NCI-H1105 (cell line): ENCODE measurements around the gene FIGLA.

Experiments
- DNase-seq: peaks from one replicate; lab custom pipeline; 2025; lab: John Stamatoyannopoulos, UW

FIGLA gene, protein sequence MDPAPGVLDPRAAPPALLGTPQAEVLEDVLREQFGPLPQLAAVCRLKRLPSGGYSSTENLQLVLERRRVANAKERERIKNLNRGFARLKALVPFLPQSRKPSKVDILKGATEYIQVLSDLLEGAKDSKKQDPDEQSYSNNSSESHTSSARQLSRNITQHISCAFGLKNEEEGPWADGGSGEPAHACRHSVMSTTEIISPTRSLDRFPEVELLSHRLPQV

DNA sequence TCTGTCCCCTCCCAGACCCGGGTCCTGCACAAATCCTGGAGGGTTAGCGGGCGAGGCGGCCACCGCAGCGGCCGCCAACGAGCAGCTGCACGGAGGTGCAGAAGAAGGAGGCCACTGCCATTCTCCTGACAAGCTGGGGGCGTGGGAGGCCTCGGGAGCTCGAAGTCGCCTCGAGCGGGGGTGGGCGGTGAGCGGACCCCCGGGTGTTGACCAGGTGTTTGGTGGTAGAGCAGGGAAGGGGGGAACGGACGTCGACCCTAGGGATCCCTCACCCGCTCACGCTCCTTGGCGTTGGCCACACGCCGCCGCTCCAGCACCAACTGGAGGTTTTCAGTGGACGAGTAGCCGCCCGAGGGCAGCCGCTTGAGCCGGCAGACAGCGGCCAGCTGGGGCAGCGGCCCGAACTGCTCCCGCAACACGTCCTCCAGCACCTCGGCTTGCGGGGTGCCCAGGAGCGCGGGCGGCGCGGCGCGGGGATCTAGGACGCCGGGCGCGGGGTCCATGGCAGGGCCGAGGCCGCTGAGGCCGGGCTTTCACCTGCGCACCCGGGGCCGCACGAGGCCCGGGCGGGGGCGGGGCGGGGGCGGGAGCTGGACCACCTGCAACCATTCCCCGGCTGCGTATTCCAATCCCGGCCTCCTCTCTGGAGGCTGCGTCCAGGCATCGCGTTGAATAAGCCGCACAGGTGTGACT, at the start of gene FIGLA:
Gene FIGLA, minus strand, starts transcription at position 508 of the 693 bp plus-strand sequence. Its CDS starts 5 bp downstream, at position 503.
- DNase-seq = no peak

- no peak for DNase-seq
These were observed 47.8 kb upstream of the FIGLA start for GRCh38 chr2:70837980-70838925.

GRCh38 chr2:70835643-70836042, 45.2 kb upstream of the FIGLA start, which contains the start of gene CD207:
Gene CD207, minus strand, starts transcription at chr2:70835816. Its CDS starts 40 bp downstream, at chr2:70835776.
- no peak for DNase-seq

GRCh38 chr2:70834881-70835280, 44.4 kb upstream of the FIGLA start:
- DNase-seq = no peak

DNA sequence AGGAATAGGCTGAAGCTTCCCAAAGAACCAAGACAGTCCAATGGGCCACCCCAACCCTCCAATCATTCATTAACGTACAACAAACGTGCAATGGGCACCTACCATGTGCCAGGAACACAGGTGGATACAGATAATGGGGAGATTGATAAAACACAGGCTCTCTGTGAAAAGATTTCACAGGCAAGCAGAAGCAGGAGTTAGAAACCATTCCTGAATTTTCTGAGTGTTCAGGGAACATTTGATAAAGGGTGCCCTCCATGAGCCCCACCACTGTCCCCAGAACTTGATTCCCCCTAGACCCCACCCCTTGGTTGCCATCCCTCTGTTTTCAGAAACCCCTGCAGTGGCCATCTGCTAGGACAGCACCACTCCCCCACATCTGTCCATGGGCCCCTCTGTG, 43.7 kb upstream of the FIGLA start:
- no peak for DNase-seq

GRCh38 chr2:70833246-70833645, 42.8 kb upstream of the FIGLA start:
- no peak for DNase-seq

DNA sequence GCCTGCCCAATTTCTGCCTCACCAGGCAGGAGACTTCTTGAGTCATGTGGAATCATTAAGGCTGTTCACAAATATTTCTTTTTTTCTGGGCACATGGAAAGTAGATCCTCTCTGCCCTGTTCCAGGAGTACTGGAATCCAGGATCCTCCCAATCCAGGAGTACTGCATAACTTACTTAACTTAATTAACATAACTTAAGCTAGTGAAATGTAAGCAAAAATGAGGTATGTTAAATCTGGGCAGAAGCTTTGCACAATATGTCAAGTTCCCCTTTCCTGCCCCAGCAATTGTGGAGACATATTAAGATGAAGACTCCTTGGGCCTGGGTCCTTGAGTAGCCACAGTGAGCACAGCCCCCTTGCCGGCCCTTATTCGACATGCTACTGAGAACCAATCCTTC, 41.9 kb upstream of the FIGLA start:
- no peak for DNase-seq

DNA sequence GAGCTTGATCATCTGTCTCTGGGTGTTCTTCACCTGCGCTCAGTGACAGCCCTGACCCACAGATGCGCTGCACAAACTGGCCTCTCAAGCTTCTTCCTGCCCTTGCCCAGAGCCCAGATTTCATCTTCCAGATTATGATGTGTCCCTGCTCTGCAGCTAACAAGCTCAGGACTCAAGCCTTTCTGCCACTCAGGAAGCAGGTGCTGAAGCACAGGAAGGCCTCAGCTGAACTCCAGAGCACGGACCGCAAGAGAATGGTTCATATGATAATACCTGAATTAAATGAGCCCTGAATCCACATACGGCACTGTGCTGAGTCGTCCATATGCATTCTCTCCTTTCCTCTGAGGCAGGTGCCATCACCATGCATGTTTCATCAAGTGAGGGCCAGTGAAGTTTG, 41.4 kb upstream of the FIGLA start:
- DNase-seq = no peak

DNA sequence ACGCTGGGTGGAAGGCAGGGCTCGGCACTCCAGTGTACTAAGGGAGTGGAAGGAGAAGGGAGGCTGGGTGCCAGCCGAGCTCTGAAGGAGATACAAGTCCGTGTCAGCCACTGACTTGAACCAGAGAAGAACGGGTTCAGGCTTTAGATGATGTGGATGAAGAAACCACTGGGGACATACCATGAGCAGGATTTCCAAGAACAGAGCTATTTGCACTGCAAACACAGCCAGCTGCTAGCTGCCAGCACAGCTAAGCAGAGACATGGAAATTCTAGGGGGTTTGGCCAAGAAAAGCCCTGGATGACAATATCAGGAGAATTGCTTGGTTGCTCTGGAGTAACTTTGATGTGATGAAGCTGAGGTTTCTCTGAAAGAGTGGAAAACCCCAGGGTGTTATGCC, 39.9 kb upstream of the FIGLA start:
- no peak for DNase-seq

- no peak for DNase-seq
These were observed 39.5 kb upstream of the FIGLA start for GRCh38 chr2:70829916-70830315.

GRCh38 chr2:70828914-70829824, 38.7 kb upstream of the FIGLA start:
- DNase-seq = no peak

DNA sequence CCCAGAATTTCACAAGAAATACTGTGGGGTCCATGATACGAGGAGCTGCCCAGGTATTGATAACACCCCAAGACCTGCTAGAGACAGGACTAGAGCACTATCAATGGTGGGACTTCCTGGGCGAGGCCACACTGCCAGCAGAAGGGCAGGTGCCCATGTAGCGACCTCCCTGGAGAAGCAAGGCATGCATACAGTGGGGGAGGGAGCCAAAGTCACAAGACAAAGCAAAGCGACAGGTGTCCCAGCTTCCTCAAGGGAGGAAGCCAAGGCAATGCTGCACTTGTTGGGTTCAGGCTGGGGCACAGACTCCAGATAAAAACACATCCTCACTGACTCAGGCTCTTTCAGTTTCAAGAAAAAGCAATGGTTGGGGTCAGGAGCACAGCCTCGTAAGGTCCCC, 37.7 kb upstream of the FIGLA start:
- no peak for DNase-seq

- DNase-seq = no peak
These were observed 36.9 kb upstream of the FIGLA start for GRCh38 chr2:70827388-70827787.

DNA sequence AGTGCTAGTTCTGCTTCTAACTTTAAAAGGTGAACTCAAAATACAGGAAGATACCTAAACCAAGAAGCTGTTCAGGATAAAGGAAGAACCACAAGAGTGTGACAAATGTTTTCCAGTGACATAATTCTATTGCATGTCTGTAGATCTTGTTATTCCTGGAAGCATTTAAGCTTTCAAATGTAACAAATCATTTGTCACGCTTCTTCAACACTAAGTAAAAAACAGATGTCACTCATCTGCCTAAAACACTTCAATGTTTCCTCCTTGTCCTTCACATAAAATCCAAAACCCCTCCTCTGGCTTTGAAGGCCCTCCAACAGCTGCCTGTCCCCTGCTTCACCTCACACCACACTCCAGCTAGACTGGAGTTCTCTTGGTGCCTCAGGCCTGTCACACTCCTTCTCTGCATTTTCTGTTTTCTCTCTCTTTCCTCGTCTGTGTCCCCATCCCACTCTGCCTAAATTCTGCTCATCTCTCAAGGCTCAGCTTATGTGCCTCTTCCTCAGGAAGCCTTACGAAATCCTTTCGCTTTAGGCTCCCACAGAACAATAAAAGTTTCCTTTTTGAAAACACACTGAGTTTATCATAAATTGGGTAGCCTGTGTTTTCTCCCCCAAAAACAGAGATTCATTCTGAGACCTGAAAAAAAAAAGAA, 36.4 kb upstream of the FIGLA start:
- DNase-seq = no peak

GRCh38 chr2:70823249-70823648, 32.8 kb upstream of the FIGLA start:
- no peak for DNase-seq

DNA sequence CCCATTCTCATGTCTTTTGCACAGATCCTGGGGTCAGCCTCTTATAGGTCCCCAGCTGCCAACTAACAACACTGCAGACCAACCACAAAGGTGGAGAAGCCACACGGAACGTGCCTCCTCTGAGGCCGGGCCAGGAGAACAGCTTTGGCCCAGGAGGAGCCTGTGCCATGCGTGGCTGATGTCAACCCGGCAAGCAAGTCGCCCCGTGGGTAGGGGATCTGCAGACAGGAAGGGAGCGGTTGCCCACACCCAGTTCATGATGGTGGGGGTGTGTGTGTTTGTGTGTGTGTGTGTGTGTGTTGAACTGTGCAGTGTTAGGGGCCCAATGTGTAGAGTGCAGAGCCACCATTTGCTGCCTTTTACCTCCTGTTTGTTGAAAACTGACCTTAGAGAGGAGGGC, 32.4 kb upstream of the FIGLA start:
- no peak for DNase-seq

DNA sequence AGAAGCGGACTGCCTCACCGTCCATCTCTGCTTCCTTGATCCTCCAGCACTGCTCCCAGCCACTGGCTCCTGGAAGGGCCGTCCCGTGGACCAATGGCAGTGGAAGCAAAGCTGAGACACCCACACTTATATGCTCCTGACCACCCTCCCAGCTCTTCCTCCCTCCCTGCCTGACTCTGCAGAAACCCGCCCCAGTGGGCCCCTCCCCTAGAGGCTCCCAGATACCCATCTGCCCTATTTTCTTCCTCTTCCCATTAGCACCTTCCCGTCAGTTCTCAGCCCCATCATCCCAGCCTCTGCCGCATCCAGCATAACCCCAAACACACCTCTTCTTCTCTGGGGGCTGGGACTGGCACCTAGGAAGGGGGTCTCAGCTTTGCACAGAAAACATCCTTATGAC, 30.1 kb upstream of the FIGLA start, which contains the start of gene CLEC4F:
Gene CLEC4F, minus strand, starts transcription at position 101 of the 400 bp plus-strand sequence. Its CDS starts 76 bp downstream, at position 25.
- DNase-seq = no peak

DNA sequence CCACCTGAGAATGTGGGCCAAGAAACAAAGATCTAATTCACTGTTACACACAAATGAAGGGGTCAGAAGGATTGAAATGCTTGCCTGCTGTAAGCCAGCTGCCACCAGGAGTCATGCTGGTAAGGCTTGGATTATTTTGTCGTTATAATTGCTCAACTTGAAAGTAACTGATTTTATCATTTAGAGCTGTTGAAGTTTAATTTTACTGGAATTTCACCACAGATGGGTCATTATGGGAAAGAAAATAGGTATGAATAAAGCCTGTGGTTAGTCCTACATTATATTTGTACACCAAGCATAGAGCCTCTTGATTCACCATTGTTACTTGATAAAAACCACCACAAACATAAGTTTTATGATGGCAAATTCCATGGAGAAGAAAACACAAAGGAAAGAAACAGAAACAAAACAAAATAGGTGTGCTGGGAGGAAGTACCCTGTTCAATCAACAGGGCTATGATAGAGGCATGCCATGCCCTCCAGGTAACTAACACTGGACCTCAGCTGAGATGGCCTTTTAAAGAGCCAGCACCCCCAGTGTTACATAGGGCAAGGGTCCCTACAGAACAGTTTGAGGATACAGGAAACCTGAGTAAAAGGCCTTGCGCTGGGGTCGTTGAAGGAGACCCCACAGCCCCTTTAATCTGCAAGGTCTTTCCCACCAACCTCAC, 27.0 kb upstream of the FIGLA start:
- no peak for DNase-seq

DNA sequence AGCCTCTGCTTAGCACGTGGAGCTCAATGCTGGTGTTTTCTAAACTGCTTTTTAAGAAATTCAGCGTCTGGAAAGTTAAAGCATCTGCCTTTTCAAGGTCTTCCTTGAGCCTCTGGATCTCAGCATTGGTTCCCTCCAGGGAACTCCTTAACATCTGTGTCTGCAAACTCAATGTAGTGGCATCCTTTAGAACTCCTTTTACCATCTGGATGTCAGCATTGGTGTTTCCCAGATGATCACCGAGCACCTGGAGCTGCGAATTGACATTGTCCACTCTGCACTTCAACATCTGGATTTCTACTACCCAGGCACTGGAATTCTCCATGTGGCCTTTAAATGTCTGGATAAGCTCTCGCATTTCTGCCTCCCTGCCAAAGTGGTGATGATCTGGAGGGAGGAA, 26.3 kb upstream of the FIGLA start:
- DNase-seq = no peak
